KOPT-K1 (cell line): Measurements from ENCODE around the gene BAIAP2.
"Not testable (repeated sequence)": the region's sequence is repeated elsewhere in the genome, so short reads cannot be mapped to it uniquely, and the experiment has no call there.

ENCODE experiments used
- H3K27ac ChIP-seq: fragments of 200-600 bp; sonication (generic); 2 replicates; pipeline ENCODE4 v1.5.1; 2016; ENCODE audit warnings: antibody characterized with exemption, mild to moderate bottlenecking, low read depth, low read length; ENCODE audit not compliant: poor library complexity, severe bottlenecking
- H3K36me3 ChIP-seq: fragments of 200-600 bp; sonication (generic); 2 replicates; pipeline ENCODE4 v1.5.1; 2017; ENCODE audit warnings: antibody characterized with exemption, mild to moderate bottlenecking, low read length, moderate library complexity; ENCODE audit not compliant: insufficient read depth
- H3K9me3 ChIP-seq: fragments of 200-600 bp; sonication (generic); 2 replicates; pipeline ENCODE4 v1.5.1; 2017; ENCODE audit warnings: antibody characterized with exemption, low read length, mild to moderate bottlenecking; ENCODE audit not compliant: insufficient read depth, poor library complexity, severe bottlenecking

Gene BAIAP2

DNA sequence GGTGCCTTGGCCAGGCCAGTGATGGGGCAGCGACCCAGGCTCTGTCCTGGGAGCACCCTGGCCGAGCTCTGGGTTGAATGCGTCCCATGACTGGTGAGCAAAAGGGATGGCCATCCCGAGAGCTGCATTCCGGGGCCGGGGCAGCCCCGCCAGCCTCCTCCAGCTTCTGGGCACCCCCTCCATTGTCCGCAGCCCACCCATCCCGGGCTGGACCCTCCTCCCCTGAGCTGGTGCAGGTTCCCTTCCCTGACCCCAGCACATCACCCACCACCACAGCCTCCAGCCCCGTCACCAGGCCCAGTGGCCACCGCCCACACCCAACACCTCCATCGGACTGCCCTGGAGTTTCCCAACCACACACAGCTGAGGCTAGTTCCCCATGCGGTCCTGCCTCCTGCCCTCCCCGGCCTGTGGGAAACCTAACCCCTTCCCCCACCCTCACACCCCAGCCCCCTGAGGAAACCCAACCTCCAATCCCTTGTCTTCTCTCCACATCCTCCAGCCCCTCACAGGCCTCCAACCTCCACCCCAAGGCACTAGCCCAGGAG is 114.1 kb downstream of the BAIAP2 start:
- Histone ChIP-seq H3K27ac (no peak overlapping the region), H3K36me3 (no peaks in the 10 kb centered on the region), H3K9me3 (no peaks in the 10 kb centered on the region)

DNA sequence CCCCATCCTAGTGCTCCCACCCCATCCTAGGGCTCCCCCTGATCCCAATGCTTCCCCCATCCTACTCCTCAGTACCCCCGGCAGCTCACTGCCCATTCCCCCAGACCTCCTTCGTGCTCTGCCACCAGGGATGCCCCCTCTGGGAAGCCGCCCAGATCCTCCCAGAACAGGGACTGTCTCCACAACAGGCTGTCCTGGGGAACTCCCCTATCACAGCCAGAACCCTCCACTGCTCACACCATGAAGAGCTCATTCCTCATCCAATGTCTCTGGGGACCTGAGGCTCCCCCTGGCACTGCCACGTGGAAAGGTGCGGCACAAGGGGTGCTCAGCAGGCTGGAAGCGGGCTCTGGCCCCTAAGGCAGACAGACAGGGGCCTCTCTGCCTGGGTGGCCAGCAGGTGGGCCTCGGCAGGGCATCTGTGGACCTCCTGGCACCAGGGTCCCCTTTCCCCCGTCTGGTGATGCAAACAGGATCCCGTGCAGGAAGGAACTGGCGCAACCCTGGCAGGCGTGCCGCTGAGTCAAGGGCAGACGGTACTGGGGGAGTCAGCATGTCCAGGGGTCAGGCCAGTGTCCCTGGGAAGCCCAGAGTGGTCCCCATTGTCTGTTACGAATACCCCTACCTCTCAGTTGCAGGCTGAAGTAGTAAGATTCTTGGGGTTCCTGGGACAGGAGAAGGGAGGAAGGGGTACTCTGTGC is 115.6 kb downstream of the BAIAP2 start:
- no peak overlapping the region for H3K27ac ChIP-seq
- no peaks in the 10 kb centered on the region for H3K36me3 ChIP-seq
- no peaks in the 10 kb centered on the region for H3K9me3 ChIP-seq

GRCh38 chr17:81151278-81151677 is 116.3 kb downstream of the BAIAP2 start:
- Histone ChIP-seq H3K9me3 (no peaks in the 10 kb centered on the region), H3K27ac (no peak overlapping the region), H3K36me3 (no peaks in the 10 kb centered on the region)

DNA sequence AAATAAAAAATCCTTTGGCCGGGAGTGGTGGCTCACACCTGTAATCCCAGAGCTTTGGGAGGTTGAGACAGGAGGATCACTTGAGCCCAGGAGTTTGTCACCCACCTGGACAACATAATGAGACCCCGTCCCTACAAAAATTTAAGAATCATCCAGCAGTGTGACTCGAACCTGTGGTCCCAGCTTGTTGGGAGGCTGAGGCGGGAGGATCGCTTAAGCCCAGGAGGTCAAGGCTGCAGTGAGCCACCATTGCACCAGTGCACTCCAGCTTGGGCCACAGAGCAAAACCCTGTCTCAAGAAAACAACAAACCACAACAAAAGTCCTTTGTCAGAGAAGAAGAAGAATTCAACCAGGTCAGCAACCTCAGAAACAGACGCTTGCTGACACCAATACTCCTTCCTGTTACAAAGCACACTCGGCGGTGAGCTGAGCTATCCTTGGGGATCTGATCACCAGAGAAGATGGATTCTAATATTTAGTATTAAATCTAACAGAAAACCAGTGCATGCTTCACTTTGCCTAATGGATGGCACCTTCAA is 117.4 kb downstream of the BAIAP2 start:
- Histone ChIP-seq H3K9me3 (no peaks in the 10 kb centered on the region), H3K27ac (no peak overlapping the region), H3K36me3 (no peaks in the 10 kb centered on the region)

- H3K9me3 ChIP-seq: no peaks in the 10 kb centered on the region
- no peaks in the 10 kb centered on the region for H3K36me3 ChIP-seq
- no peak overlapping the region for H3K27ac ChIP-seq
Measured at GRCh38 chr17:81153340-81153803, 118.4 kb downstream of the BAIAP2 start.

DNA sequence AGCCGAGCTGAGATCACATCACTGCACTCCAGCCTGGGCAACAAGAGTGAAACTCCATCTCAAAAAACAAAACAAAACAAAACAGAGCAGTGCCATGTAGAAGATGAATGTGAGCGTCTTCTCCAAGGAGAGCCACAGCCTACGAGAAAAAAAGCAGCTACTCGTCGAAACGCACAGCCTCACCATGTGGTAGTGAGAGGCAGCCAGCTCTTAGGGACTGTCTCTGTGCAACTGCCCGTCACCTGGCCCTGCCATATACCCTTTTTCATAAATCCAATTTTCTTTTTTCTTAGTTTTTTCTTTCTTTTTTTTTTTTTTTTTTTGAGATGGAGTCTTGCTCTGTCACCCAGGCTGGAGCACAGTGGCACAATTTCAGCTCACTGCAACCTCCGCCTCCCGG is 119.1 kb downstream of the BAIAP2 start:
- not testable (repeated sequence) for H3K9me3 ChIP-seq, H3K36me3 ChIP-seq, H3K27ac ChIP-seq

GRCh38 chr17:81154961-81155360 is 120.0 kb downstream of the BAIAP2 start:
- H3K36me3 ChIP-seq: no peaks in the 10 kb centered on the region
- no peak overlapping the region for H3K27ac ChIP-seq
- H3K9me3 ChIP-seq: no peaks in the 10 kb centered on the region

GRCh38 chr17:81156866-81157805 is 122.2 kb downstream of the BAIAP2 start:
- Histone ChIP-seq H3K36me3 (no peaks in the 10 kb centered on the region), H3K27ac (no peak overlapping the region), H3K9me3 (no peaks in the 10 kb centered on the region)

DNA sequence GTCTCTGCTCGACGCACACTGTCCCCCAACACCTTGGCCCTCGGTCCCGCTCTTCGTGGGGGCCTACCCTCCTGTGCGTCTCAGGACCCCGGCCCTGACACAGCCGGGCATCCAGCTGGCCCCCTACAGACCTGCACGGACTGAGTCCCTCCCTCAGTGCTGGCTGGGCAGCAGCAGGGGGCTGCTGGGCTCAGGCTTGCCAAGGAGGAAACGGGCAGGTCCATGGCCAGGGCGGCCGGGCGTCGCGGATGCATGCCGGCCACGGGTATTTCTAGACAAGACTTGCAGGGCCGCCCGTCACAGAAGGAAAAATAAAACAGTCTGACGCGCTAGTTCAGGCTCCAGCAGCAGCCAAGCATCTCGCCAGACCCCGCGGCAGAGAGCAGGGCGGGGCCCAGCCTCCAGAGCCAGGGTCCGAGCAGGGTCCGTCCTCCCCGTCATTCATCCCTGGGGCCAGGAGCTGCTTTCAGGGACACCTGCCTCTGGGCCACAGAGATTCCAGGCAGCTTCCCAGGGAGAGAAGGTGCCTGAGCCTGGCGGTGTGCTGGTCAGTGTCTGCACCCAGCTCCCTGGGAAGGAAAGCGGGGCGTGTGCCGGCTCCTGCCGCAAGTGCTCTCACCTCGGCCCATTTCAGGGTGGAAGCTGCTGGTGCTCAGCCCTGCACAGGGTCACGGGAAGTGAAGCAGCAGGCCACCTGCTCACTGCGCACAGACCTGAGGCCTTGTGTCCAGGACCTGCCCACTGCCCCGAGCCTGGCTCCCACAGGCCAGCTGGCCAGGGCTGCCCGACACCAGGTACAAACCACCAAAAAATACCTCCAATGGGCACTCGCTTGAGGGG is 123.1 kb downstream of the BAIAP2 start:
- H3K9me3 ChIP-seq: no peaks in the 10 kb centered on the region
- no peaks in the 10 kb centered on the region for H3K36me3 ChIP-seq

DNA sequence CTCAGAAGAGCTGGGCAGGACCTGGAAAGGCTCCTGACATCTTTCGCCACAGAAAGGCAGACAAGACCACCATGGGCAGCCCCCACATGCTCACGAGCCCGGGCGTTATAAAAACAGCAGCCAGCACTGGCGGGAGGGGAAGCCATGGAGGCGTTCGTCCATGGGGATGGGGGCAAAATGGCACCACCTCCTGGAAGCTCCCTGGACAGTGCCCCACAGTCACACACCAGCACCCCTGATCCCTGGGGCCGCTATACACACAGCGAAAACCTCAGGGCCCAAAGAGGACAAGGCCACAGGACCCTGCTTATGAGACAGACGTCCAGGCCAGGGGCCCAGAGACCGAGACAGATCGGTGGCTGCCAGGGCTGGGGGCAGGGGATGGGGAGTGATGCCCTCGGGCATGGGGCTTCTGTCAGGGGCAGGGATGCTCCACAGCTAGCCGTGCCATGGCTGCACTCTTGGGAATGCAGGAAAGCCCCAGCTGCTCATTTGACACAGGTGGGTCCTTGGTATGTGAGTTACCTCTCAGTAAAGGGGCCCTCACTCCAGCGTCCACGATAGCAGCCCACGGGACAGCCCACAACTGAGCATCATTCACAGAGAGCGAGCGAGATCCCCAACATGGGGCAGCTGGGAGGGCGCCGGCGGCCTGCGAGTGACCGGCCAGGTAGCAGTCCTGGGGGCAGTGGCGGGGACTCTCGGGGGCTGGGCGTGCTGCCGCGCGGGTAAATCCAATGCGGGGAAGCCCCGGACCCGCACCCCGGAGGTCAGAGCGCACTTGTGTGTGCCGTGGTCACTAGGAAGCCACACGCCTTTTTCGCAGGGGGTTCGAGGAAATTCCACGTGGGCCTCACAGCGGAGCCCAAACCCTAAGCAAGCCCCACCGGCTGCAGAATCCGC is 124.0 kb downstream of the BAIAP2 start:
- Histone ChIP-seq H3K27ac (no peak overlapping the region), H3K9me3 (no peaks in the 10 kb centered on the region), H3K36me3 (no peaks in the 10 kb centered on the region)

More for the DNA sequence above, 123.1 kb downstream of the BAIAP2 start:
- H3K27ac ChIP-seq: no peak overlapping the region

GRCh38 chr17:81159611-81160265 is 124.8 kb downstream of the BAIAP2 start:
- no peak overlapping the region for H3K27ac ChIP-seq
- no peaks in the 10 kb centered on the region for H3K9me3 ChIP-seq
- H3K36me3 ChIP-seq: no peaks in the 10 kb centered on the region

- Histone ChIP-seq H3K36me3 (no peaks in the 10 kb centered on the region), H3K27ac (no peak overlapping the region), H3K9me3 (no peaks in the 10 kb centered on the region)
Measured at GRCh38 chr17:81160306-81160705, 125.4 kb downstream of the BAIAP2 start.

DNA sequence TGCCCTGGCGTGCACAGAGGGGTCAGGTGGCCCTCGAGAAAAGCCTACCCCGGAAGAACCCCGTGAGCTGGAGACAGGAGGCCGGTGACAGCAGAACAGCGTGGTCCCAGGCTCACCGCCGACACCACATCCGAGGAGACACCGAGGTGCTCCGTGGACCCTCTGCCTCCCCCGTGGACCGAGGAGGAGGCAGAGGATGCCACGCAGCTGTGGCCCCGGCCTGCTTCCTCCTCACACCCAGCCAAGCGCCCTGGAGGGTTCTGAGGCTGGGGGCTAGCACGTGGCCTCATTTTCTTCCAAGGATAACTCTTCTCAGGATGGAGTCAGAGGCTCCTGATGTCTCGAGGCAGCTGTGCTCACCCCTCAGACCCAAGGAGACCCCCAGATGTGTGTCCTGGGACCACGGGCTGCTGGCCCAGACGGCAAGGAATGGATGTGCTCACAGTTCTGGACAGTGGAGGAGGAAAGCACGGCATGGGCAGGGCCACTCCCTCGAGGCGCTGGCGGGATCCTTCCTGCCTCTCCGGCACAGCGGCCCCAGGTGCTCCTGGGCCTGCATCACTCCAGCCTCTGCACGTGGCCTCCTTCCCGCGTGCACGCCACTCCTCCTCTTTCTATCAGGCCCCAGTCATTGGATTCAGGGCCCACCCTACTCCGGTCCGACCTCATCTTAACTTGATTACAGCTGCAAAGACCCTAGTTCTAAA is 125.9 kb downstream of the BAIAP2 start:
- H3K9me3 ChIP-seq: no peaks in the 10 kb centered on the region
- no peaks in the 10 kb centered on the region for H3K36me3 ChIP-seq
- H3K27ac ChIP-seq: no peak overlapping the region
